Esophagus muscularis mucosa (tissue), 4 donors: ENCODE data around the gene DCTD.

Source experiments
- CTCF ChIP-seq, 3 experiments: fragments of 200-600 bp in 2 of 3; fragments of 450-650 bp in 1 of 3; sonication (generic) in 2 of 3; IDR thresholded peaks; one replicate each; pipeline ENCODE4 v1.5.1; 2017 to 2019; ENCODE audit warnings: antibody characterized with exemption in 3 of 3, mild to moderate bottlenecking in 2 of 3, moderate library complexity in 1 of 3
- EP300 ChIP-seq: sonication (generic); formaldehyde crosslinking; IDR thresholded peaks from one replicate; pipeline ENCODE4 v1.6.1; 2017; ENCODE audit warnings: antibody characterized with exemption
- POLR2A ChIP-seq: fragments of 450-650 bp; IDR thresholded peaks from one replicate; pipeline ENCODE4 v1.6.1; 2017; ENCODE audit warnings: antibody characterized with exemption, moderate library complexity, mild to moderate bottlenecking, low read depth
- POLR2AphosphoS5 ChIP-seq, 2 donors: sonication (generic); formaldehyde crosslinking; IDR thresholded peaks; one replicate each; pipeline ENCODE4 v1.6.1; 2017; ENCODE audit warnings: antibody characterized with exemption in 2 of 2

- TF ChIP-seq CTCF (IDR thresholded peaks at IDR 0.05) (no peak), POLR2A (no peak), EP300 (no peak), POLR2AphosphoS5 (IDR thresholded peaks at IDR 0.05) (no peak)
Observed at GRCh38 chr4:182923796-182924340, 6.7 kb upstream of the DCTD start.
